GM21381 (cell line): ENCODE data around the gene PCAT6.
"Not testable (repeated sequence)": the region's sequence is repeated elsewhere in the genome, so short reads cannot be mapped to it uniquely, and the experiment has no call there.

Experiments used
- ATAC-seq: cut with Tn5 transposase; IDR thresholded peaks from one replicate; pipeline ENCODE4 v1.9.1; 2021; ENCODE audit warnings: mild to moderate bottlenecking, moderate library complexity; ENCODE audit not compliant: unreplicated experiment

Gene PCAT6

GRCh38 chr1:202810615-202811295, at the start of gene PCAT6:
Gene PCAT6, plus strand, starts transcription at chr1:202810954.
- peak; percentile 75 for ATAC-seq

- ATAC-seq: no peak
Measured at GRCh38 chr1:202762019-202762418, 48.7 kb upstream of the PCAT6 start.

- no peak for ATAC-seq
Measured at GRCh38 chr1:202765721-202766120, 45.0 kb upstream of the PCAT6 start.

- no peak for ATAC-seq
Measured at GRCh38 chr1:202770135-202770534, 40.6 kb upstream of the PCAT6 start.

- no peak for ATAC-seq
Measured at GRCh38 chr1:202781180-202781579, 29.6 kb upstream of the PCAT6 start.

GRCh38 chr1:202786804-202787203, 23.9 kb upstream of the PCAT6 start:
- no peak for ATAC-seq

- no peak for ATAC-seq
Measured at GRCh38 chr1:202788800-202789199, 22.0 kb upstream of the PCAT6 start.

- ATAC-seq: no peak
Measured at GRCh38 chr1:202791077-202791747, 19.5 kb upstream of the PCAT6 start.

- ATAC-seq: no peak
Measured at GRCh38 chr1:202794051-202794740, 16.6 kb upstream of the PCAT6 start.

- ATAC-seq: not testable (repeated sequence)
Measured at GRCh38 chr1:202794931-202795330, 15.8 kb upstream of the PCAT6 start.

- no peak for ATAC-seq
Measured at GRCh38 chr1:202796670-202797069, 14.1 kb upstream of the PCAT6 start.

GRCh38 chr1:202798260-202798659, 12.5 kb upstream of the PCAT6 start:
- no peak for ATAC-seq

GRCh38 chr1:202798792-202799331, 11.9 kb upstream of the PCAT6 start:
- ATAC-seq: no peak

GRCh38 chr1:202800742-202801141, 10.0 kb upstream of the PCAT6 start:
- ATAC-seq: no peak

- no peak for ATAC-seq
Measured at GRCh38 chr1:202801175-202801574, 9.6 kb upstream of the PCAT6 start.

GRCh38 chr1:202802034-202802433, 8.7 kb upstream of the PCAT6 start:
- no peak for ATAC-seq

GRCh38 chr1:202802998-202803932, 7.5 kb upstream of the PCAT6 start:
- ATAC-seq: no peak

- no peak for ATAC-seq
Measured at GRCh38 chr1:202804126-202804525, 6.6 kb upstream of the PCAT6 start.

GRCh38 chr1:202805886-202806844, 4.6 kb upstream of the PCAT6 start:
- no peak for ATAC-seq
